Adrenal gland (tissue), 5 donors: Measurements from ENCODE around the gene GZMH.
"Not testable (repeated sequence)": the region's sequence is repeated elsewhere in the genome, so short reads cannot be mapped to it uniquely, and the experiment has no call there.

Experiments used
- CTCF ChIP-seq, 6 experiments: fragments of 450-650 bp in 4 of 6; fragments of 200-600 bp in 2 of 6; sonication (generic) in 1 of 6; IDR thresholded peaks; 1 replicate in 5 of 6; 2 replicates in 1 of 6; pipeline versions ENCODE4 v1.5.1 to v1.8.0; 2016 to 2021; ENCODE audit warnings: antibody characterized with exemption in 6 of 6, mild to moderate bottlenecking in 2 of 6, moderate library complexity in 1 of 6
- POLR2A ChIP-seq, 2 donors: fragments of 450-650 bp; IDR thresholded peaks; one replicate each; pipeline ENCODE4 v1.6.1; 2017; ENCODE audit warnings: antibody characterized with exemption in 2 of 2, mild to moderate bottlenecking in 2 of 2, moderate library complexity in 1 of 2
- donor health status: DM: no; HTN: no; CAD: no.

GRCh38 chr14:24591004-24591403, 18.5 kb downstream of the GZMH start:
- TF ChIP-seq POLR2A, CTCF (IDR thresholded peaks at IDR 0.05): not testable (repeated sequence)
